Measurements from ENCODE around the gene MRPS33. TPM values are rescaled to one million over a fixed set of nuclear protein-coding genes. Genes with fewer than 3 reads are reported as not detected.

MRPS33 gene
- total and polyA plus RNA-seq, 2 experiments from 2014 or later: 23.1 to 140 TPM

DNA sequence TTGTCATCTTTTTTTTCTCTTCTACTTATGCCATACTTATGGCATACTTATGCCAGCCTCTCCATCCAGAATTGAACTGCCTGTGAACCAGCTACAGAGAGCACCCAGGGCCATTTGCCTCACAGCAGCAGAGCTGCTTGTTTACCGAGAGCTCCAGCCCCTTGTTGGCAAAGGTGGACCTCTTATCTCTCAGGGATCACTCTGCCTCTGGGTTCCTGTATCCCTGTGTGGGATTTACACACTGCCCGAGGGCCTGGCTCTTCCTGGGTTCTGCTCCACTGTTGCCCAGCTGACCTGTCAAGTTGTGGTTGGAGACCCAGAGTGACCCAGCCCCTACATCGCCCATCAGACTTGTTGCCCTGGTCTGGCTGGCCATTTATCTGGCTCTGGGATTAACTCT, 22.3 kb downstream of the MRPS33 start (continued):
- no peak for TF ChIP-seq ZNF462 (CRISPR knock-in tag; IDR thresholded peaks at IDR 0.05)
- TF ChIP-seq EZH2phosphoT487 (IDR thresholded peaks at IDR 0.05; ENCODE audit: unreplicated experiment): no peak
- no peak for TF ChIP-seq EZH2 (IDR thresholded peaks at IDR 0.05; ENCODE audit: low read depth, unreplicated experiment)
- TF ChIP-seq ZNF114 (CRISPR knock-in tag; IDR thresholded peaks at IDR 0.05): no peak
- no peak for TF ChIP-seq CREB1 (CRISPR knock-in tag; IDR thresholded peaks at IDR 0.05; ENCODE audit: low read depth)

DNA sequence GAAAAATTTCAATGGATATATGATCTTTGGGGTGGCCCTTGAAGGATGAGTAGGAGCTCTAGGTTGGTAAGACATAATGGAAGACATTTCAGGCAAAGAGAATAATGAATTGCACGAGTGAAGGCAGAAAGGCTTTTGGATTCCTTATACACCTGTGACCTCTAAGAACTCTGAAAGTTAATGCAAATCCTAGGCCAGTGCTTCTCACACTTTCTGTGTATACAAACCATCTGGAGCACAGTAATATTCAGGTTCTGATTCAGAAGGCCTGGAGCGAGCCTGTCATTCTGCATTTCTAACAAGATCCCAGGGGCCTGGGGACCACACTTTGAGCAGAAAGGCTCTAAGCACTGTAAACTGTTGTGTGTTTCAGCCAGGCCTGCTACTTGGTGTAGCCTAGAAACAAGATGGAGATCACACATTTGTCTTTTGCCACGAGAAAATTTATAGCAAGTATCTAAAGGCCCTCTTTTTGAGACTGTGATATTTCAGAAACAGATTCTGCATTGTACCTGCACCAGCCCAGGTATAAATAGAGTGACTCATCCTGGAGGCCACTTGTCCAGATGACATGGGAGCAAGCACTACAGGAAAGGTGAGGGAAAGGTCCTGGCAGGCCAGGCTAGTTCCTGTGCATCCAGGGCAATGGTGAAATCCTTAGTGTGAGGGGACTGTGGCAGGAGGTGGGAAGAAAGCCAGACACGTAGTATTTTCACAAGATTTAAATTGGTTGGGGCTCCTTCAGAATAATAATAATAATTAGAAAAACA, 24.4 kb downstream of the MRPS33 start:
- Histone ChIP-seq H3K4me1 (ENCODE audit: insufficient read depth) (no peaks in the 10 kb centered on the region), H4K20me1 (replicated peaks; ENCODE audit: insufficient read depth) (no peaks in the 10 kb centered on the region), H3K4me3 (no peak overlapping the region), H3K36me3 (ENCODE audit: insufficient read depth) (no peaks in the 10 kb centered on the region), H3K9me2 (ENCODE audit: insufficient read depth) (no peaks in the 10 kb centered on the region), H3K27me3 (ENCODE audit: insufficient read depth) (no peaks in the 10 kb centered on the region), H2AFZ (no peak overlapping the region; the same call in 1 of the 2 replicates), H3K27ac (ENCODE audit: low read depth) (no peak overlapping the region), H3K4me2 (no peak overlapping the region), H3K79me2 (replicated peaks; ENCODE audit: insufficient read depth) (no peaks in the 10 kb centered on the region), H3F3A (replicated peaks; ENCODE audit: low read depth) (no peaks in the 10 kb centered on the region)
- no peak overlapping the region for H3K4me3 Mint-ChIP-seq
- no peaks in the 10 kb centered on the region for H3K4me1 Mint-ChIP-seq
- H3K36me3 Mint-ChIP-seq (ENCODE audit: low read depth): no peaks in the 10 kb centered on the region
- no peak overlapping the region for H3K27ac Mint-ChIP-seq
- no peak for TF ChIP-seq ZNF114 (CRISPR knock-in tag; IDR thresholded peaks at IDR 0.05)
- TF ChIP-seq CTCF (conservative IDR thresholded peaks at IDR 0.05; ENCODE audit: low read depth in 2 of 2): no peak
- TF ChIP-seq STAT1 (IDR thresholded peaks at IDR 0.05; ENCODE audit: unreplicated experiment): no peak
- no peak for TF ChIP-seq POLR2AphosphoS5 (IDR thresholded peaks at IDR 0.05; ENCODE audit: low read depth)
- H3K9me3 Mint-ChIP-seq: no peaks in the 10 kb centered on the region
- no peaks in the 10 kb centered on the region for H3K27me3 Mint-ChIP-seq (ENCODE audit: insufficient read depth, low read depth, poor library complexity)
- DNase-seq (ENCODE audit: low spot score) (no peak), ATAC-seq (no peak)

Measured in GM23338 (cell line).